RPMI8226 (cell line): ENCODE measurements around the gene MGAT1.
"Not testable (repeated sequence)": the region's sequence is repeated elsewhere in the genome, so short reads cannot be mapped to it uniquely, and the experiment has no call there.

Experiments used
- DNase-seq: peaks from one replicate; pipeline ENCODE4 v3.0.0-alpha.2; 2015

Gene MGAT1

GRCh38 chr5:180802325-180803180 is at the start of gene MGAT1:
Gene MGAT1, minus strand, starts transcription at chr5:180802806. Its CDS starts 9,835 bp downstream, at chr5:180792971.
- DNase-seq = peak; percentile 87

GRCh38 chr5:180850434-180851078 is 48.0 kb upstream of the MGAT1 start:
- no peak for DNase-seq

- no peak for DNase-seq
Observed at GRCh38 chr5:180849827-180850226, 47.2 kb upstream of the MGAT1 start.

- no peak for DNase-seq
Observed at GRCh38 chr5:180848878-180849277, 46.3 kb upstream of the MGAT1 start.

GRCh38 chr5:180848265-180848664 is 45.7 kb upstream of the MGAT1 start:
- DNase-seq = no peak

GRCh38 chr5:180847026-180847425 is 44.4 kb upstream of the MGAT1 start:
- no peak for DNase-seq

- no peak for DNase-seq
Observed at GRCh38 chr5:180844858-180845257, 42.3 kb upstream of the MGAT1 start.

- no peak for DNase-seq
Observed at GRCh38 chr5:180844432-180844831, 41.8 kb upstream of the MGAT1 start.

- no peak for DNase-seq
Observed at GRCh38 chr5:180839935-180840334, 37.3 kb upstream of the MGAT1 start.

- DNase-seq = no peak
Observed at GRCh38 chr5:180839227-180839626, 36.6 kb upstream of the MGAT1 start.

GRCh38 chr5:180837478-180837877 is 34.9 kb upstream of the MGAT1 start:
- DNase-seq = no peak

- peak; percentile 35 for DNase-seq
Observed at GRCh38 chr5:180832638-180833068, 30.0 kb upstream of the MGAT1 start.

GRCh38 chr5:180831139-180832093 is 28.8 kb upstream of the MGAT1 start:
- peak; percentile 85 for DNase-seq

- DNase-seq = peak; percentile 79
Observed at GRCh38 chr5:180830253-180831138, 27.9 kb upstream of the MGAT1 start.

GRCh38 chr5:180829726-180830125 is 27.1 kb upstream of the MGAT1 start:
- DNase-seq = no peak

- not testable (repeated sequence) for DNase-seq
Observed at GRCh38 chr5:180828756-180829531, 26.3 kb upstream of the MGAT1 start.

- not testable (repeated sequence) for DNase-seq
Observed at GRCh38 chr5:180827374-180827773, 24.8 kb upstream of the MGAT1 start.

GRCh38 chr5:180825768-180826525 is 23.3 kb upstream of the MGAT1 start:
- DNase-seq = no peak

- DNase-seq = no peak
Observed at GRCh38 chr5:180824630-180825476, 22.2 kb upstream of the MGAT1 start.
